Activated effector memory CD4-positive, alpha-beta T cell treated with anti-CD3 and anti-CD28 coated beads, Interleukin-2, amount 50 U/mL, for 16 hours (primary cell): Measurements from ENCODE around the gene CDYL2.

Experiments
- DNase-seq: peaks from one replicate; pipeline ENCODE4 v3.0.0-alpha.2; 2020

The CDYL2 gene

GRCh38 chr16:80703131-80704071 lies 101.0 kb downstream of the CDYL2 start:
- DNase-seq, result no peak

- no peak for DNase-seq
These were observed 101.7 kb downstream of the CDYL2 start for GRCh38 chr16:80702696-80703095.

GRCh38 chr16:80700558-80700957 lies 103.8 kb downstream of the CDYL2 start:
- no peak for DNase-seq

DNA sequence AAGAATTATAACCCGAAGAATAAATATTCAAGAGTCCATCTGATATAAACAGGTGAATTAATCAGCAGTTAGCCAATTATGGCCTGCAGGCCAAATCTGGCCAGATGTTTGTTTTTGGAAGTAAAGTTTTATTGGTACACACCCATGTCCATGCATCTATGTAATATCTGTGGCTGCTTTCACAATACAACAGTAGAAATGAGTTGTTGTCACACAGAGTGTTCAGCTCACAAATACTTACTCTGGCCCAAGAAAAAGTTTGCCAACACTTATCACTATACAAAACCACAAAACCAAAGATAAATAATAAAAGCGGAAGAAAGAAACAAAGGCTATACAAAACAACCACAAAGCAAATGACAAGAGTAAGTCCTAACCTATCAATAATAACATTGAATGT lies 109.4 kb downstream of the CDYL2 start:
- no peak for DNase-seq

DNA sequence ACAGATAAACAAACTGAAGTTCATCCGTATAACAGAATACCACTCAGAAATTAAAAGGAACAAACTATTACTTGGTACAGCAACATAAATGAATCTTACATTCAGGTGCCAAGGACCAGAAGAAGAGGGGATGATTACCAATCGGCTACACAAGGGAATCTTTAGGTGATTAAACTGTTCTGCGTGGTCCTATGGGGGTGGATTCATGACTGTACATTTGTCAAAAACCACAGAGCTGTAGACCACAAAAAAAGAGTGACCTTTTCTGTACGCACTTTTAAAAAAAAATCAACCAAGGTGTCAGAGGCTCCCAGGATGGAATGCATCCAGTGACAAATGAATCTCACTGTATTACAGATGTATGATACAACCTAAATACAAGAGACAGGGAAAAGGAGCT lies 110.8 kb downstream of the CDYL2 start:
- DNase-seq, result no peak

- DNase-seq, result no peak
These were observed 112.1 kb downstream of the CDYL2 start for GRCh38 chr16:80692270-80692669.

DNA sequence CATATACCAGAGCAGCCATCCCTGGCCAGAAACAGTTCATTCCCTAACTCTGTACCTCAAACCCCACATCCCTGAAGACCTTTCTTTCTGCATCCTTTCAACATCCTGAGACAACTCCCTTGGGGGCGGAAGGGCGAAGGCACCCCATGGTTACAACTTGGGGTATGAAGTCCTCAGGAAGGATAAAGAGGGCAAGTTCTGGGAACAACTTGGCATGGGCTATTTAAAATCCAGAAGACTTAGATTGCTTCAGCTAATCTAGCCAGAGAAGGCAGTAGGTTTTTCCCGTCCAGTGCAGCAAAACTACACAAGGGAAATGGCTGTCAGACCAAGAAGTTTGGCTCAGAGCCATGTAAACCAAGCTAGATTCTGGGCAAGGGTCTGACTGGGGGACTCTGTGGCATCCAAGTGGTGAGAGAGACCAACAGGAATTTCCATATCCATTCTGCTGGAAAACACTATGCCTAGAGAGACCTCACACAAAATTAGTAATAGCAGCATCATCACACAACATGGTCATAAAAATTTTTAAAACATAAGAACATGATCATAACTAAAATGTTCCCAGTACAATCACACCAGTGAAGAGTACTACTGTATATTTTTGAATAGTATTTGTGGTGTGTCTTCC lies 113.2 kb downstream of the CDYL2 start:
- DNase-seq, result no peak

- DNase-seq, result no peak
These were observed 114.9 kb downstream of the CDYL2 start for GRCh38 chr16:80689487-80689886.

DNA sequence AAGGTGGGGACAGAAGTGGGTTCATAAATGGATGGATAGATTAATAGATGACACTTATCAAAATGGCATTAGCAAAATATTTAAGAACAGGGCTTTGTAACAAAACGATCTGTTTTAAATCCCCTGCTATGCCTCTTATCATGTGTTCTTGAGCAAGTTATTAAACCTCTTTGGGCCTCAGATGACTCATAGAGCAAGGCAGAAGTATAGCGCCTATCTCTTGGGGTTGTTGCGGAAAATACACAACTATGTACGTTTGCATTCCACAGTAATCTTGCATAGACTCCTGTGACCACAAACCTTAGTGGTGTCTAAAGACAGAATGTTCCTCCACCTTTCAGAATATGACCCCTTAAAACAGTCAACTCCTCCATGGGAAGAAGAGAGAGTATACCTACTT lies 116.8 kb downstream of the CDYL2 start:
- DNase-seq, result no peak

- no peak for DNase-seq
These were observed 119.5 kb downstream of the CDYL2 start for GRCh38 chr16:80684906-80685305.

DNA sequence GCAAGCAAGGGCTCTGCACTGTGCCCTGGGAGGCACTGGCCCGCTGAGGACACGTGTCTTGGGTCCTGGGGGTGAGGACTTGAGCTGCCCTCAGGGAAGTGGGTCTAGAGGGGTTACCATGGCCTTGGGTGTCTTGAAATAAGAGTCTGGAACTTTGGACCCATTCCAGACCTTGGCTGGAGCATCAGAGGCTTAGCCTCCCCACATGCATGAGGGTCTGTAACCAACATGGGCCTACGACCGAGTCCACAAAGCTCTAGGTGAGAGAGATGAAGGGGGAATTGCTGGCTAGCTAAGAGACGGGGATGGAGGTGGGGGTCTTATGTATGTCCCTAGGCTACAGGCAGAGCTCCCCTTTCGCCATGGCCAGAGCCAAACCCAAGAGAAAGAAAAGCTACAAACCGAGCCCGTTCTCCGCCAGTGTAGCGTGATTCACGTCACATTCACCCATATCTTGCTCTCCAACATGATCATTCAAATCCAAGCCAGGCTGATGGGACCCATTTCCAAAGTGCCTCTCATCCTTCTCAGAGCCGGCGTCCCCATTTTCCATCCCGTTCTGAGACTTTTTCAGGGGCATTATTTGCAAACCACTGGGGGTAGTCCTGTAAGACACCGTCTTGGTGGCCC lies 120.1 kb downstream of the CDYL2 start:
- DNase-seq, result no peak

GRCh38 chr16:80683646-80684045 lies 120.8 kb downstream of the CDYL2 start:
- DNase-seq, result no peak

DNA sequence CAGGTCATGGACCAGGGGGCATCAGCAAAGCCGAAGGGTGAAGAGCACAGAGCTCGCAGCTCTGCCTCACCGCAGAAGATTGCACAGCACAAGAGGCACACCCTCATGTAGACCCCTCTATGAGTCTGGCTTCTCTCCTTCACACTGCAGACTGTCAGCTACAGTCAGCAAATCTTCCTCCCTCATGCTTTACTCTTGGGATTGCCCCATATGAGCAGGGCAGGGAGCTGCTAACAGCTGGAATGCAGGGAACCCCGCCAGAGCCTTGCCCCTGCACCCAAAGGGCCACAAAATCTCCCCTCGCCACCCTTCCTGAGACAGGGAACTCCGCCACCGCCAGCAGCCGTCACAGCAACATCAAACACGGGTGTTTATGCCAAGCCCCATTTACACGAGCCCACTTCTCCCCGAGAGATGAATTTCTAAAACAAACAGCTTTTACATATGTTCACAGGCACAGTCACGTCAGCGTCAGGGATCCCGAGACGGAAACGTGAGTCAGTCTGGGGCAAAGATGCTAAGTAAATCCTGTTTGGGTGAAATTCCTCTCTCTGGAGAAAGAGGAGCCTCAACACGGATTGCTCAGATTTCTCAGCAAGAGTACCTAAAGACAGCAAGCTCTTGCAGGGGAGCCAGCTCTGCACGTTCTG lies 121.9 kb downstream of the CDYL2 start:
- DNase-seq, result no peak

DNA sequence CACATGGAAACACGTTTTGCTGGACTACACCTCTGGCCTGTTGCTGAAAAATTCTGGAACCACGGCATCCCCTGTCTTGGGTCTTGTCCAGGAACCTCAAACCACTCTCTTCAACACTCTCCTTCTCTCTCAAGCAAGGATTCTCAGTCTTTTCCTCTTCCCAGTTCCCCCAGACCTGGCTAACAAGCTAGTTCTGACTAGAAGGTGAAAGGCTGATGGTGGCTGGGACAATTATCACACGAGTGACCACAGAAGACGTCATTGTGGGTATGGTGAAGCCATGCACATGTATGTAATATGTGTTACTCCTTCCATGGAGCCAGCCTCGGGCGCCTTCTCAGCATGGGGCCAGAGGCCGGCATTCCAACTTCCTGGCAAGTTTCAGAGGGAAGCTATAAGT lies 123.0 kb downstream of the CDYL2 start:
- no peak for DNase-seq

- no peak for DNase-seq
These were observed 123.6 kb downstream of the CDYL2 start for GRCh38 chr16:80680839-80681238.

- DNase-seq, result no peak
These were observed 124.4 kb downstream of the CDYL2 start for GRCh38 chr16:80680046-80680445.

- DNase-seq, result no peak
These were observed 129.5 kb downstream of the CDYL2 start for GRCh38 chr16:80674884-80675283.

- DNase-seq, result no peak
These were observed 132.0 kb downstream of the CDYL2 start for GRCh38 chr16:80672379-80672778.

DNA sequence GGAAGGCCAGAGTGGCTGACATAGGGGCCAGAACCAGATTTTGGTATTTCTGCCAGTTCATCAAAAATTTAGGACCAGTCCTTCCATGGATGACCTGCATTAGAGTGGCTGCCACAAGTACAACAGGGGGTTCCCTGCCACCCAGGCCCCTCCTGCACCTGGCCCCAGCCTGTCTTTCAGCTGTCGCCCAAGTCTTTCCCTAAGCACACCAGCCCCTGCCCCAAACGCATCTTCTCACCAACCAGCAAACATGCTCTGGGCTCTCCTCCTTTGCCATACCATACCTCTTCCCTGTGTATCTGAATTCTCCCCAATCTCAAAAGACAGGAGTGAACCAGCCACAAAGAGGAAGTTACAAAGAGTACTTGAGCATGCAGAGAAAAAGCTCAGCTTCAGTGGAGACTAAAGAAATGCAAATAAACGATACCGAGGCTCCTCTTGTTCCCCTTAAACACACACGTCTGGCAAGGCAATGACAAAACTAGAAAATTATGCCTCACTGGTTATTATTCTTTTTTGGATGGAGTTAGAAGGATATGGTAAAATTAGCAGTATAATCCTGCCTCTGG lies 133.0 kb downstream of the CDYL2 start:
- no peak for DNase-seq

- DNase-seq, result peak; percentile 72
These were observed 134.1 kb downstream of the CDYL2 start for GRCh38 chr16:80670170-80670865.

DNA sequence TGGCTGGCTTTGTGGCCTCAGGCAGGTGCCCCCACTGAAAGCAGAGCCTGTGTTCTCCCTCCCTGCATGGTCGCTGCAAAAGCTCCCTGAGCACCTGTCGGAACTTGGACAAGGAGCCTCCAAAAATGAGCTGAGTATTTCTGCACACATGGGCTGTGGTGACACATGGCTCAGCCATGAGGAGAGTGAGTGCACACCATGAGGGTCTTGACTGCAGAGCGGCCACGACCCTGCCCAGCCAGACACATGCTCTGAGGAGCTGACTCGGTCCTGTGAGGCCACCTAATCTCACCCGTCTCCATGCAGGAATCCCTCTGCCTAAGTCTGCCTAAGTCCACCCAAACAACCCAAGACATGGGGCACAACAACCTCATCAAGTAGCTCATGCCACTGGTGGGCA lies 134.7 kb downstream of the CDYL2 start:
- no peak for DNase-seq

- DNase-seq, result no peak
These were observed 136.5 kb downstream of the CDYL2 start for GRCh38 chr16:80667925-80668324.

DNA sequence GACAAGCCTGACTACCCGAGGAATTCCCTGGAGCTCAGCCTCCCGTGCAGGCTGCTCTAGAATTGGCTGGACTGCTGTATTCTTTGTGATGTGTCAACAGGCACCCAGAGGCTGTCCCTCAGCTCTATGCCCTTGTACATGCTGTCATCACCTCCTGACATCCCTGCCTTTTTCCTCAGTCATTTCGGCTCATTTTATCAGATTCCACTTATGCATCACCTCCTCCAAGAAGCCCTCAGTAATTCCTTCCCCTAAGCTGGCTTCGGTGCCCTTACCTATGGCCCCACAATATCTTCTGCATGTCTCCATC lies 137.2 kb downstream of the CDYL2 start:
- DNase-seq, result no peak
